HG03025 (cell line): Measurements from ENCODE around the gene MRPL18.
"Not testable (repeated sequence)": the region's sequence is repeated elsewhere in the genome, so short reads cannot be mapped to it uniquely, and the experiment has no call there.

ENCODE experiments used
- ATAC-seq: cut with Tn5 transposase; IDR thresholded peaks from one replicate; pipeline ENCODE4 v1.9.1; 2021; ENCODE audit warnings: mild to moderate bottlenecking, moderate library complexity; ENCODE audit not compliant: unreplicated experiment, low FRiP score

Gene MRPL18

GRCh38 chr6:159813781-159814180 lies 23.5 kb downstream of the MRPL18 start:
- ATAC-seq: no peak

GRCh38 chr6:159815410-159815809 lies 25.1 kb downstream of the MRPL18 start:
- no peak for ATAC-seq

- not testable (repeated sequence) for ATAC-seq
Observed at GRCh38 chr6:159816775-159817174, 26.5 kb downstream of the MRPL18 start.

- no peak for ATAC-seq
Observed at GRCh38 chr6:159817951-159818739, 27.9 kb downstream of the MRPL18 start.

- no peak for ATAC-seq
Observed at GRCh38 chr6:159819098-159819497, 28.8 kb downstream of the MRPL18 start.

GRCh38 chr6:159819932-159820640 lies 29.8 kb downstream of the MRPL18 start:
- ATAC-seq: no peak

- ATAC-seq: no peak
Observed at GRCh38 chr6:159821122-159821521, 30.9 kb downstream of the MRPL18 start.

GRCh38 chr6:159821726-159822125 lies 31.5 kb downstream of the MRPL18 start:
- no peak for ATAC-seq

GRCh38 chr6:159823953-159824352 lies 33.7 kb downstream of the MRPL18 start:
- ATAC-seq: no peak

GRCh38 chr6:159824690-159825089 lies 34.4 kb downstream of the MRPL18 start:
- not testable (repeated sequence) for ATAC-seq

GRCh38 chr6:159826004-159826403 lies 35.7 kb downstream of the MRPL18 start:
- ATAC-seq: no peak

- ATAC-seq: no peak
Observed at GRCh38 chr6:159826968-159827647, 36.8 kb downstream of the MRPL18 start.

GRCh38 chr6:159828074-159828473 lies 37.8 kb downstream of the MRPL18 start:
- ATAC-seq: no peak

- no peak for ATAC-seq
Observed at GRCh38 chr6:159829526-159829925, 39.3 kb downstream of the MRPL18 start.

- no peak for ATAC-seq
Observed at GRCh38 chr6:159830501-159831372, 40.5 kb downstream of the MRPL18 start.

GRCh38 chr6:159831373-159831679 lies 41.1 kb downstream of the MRPL18 start:
- ATAC-seq: no peak

- ATAC-seq: no peak
Observed at GRCh38 chr6:159832946-159833345, 42.7 kb downstream of the MRPL18 start.

- no peak for ATAC-seq
Observed at GRCh38 chr6:159833556-159833955, 43.3 kb downstream of the MRPL18 start.

- ATAC-seq: no peak
Observed at GRCh38 chr6:159833997-159834603, 43.8 kb downstream of the MRPL18 start.
